ENCODE measurements around the gene YY1.

GRCh38 chr14:100202712-100203111 is 36.2 kb upstream of the YY1 start:
- TF ChIP-seq CTCF (conservative IDR thresholded peaks at IDR 0.05; ENCODE audit: low read length) (no peak), EZH2phosphoT487 (IDR thresholded peaks at IDR 0.05; ENCODE audit: borderline replicate concordance) (no peak)

Measured in Loucy (cell line).